ENCODE data around the gene TLX1.

- TF ChIP-seq, protein P1, sequence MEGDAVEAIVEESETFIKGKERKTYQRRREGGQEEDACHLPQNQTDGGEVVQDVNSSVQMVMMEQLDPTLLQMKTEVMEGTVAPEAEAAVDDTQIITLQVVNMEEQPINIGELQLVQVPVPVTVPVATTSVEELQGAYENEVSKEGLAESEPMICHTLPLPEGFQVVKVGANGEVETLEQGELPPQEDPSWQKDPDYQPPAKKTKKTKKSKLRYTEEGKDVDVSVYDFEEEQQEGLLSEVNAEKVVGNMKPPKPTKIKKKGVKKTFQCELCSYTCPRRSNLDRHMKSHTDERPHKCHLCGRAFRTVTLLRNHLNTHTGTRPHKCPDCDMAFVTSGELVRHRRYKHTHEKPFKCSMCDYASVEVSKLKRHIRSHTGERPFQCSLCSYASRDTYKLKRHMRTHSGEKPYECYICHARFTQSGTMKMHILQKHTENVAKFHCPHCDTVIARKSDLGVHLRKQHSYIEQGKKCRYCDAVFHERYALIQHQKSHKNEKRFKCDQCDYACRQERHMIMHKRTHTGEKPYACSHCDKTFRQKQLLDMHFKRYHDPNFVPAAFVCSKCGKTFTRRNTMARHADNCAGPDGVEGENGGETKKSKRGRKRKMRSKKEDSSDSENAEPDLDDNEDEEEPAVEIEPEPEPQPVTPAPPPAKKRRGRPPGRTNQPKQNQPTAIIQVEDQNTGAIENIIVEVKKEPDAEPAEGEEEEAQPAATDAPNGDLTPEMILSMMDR (conservative IDR thresholded peaks at IDR 0.05; ENCODE audit: low read length) = no peak
- no peak for TF ChIP-seq EZH2phosphoT487 (IDR thresholded peaks at IDR 0.05; ENCODE audit: borderline replicate concordance)
Observed at GRCh38 chr10:101096378-101096777, 34.7 kb upstream of the TLX1 start.
